WI38 (cell line): ENCODE results near the gene RET.

Experiments
- H3K4me3 ChIP-seq: 2 replicates; pipeline ENCODE4 v1.5.1; 2011; ENCODE audit warnings: low read depth, mild to moderate bottlenecking, control low read depth, low read length
- CTCF ChIP-seq: IDR thresholded peaks from 2 replicates; pipeline ENCODE4 v1.5.1; 2012; ENCODE audit warnings: low read depth, mild to moderate bottlenecking, control low read depth, low read length

The RET gene

GRCh38 chr10:43117777-43118583 is 41.1 kb downstream of the RET start:
- no peak for TF ChIP-seq CTCF
- H3K4me3 ChIP-seq, result no peak overlapping the region

GRCh38 chr10:43118631-43119415 is 42.0 kb downstream of the RET start:
- no peak overlapping the region for H3K4me3 ChIP-seq
- TF ChIP-seq CTCF, result no peak

- no peak overlapping the region for H3K4me3 ChIP-seq
- no peak for TF ChIP-seq CTCF
These were observed 42.7 kb downstream of the RET start for GRCh38 chr10:43119416-43120115.

- H3K4me3 ChIP-seq, result no peak overlapping the region
- TF ChIP-seq CTCF, result no peak
These were observed 43.5 kb downstream of the RET start for GRCh38 chr10:43120116-43120928.

GRCh38 chr10:43120929-43121314 is 44.1 kb downstream of the RET start:
- H3K4me3 ChIP-seq, result no peak overlapping the region
- no peak for TF ChIP-seq CTCF

GRCh38 chr10:43121444-43121843 is 44.6 kb downstream of the RET start:
- H3K4me3 ChIP-seq, result no peak overlapping the region
- no peak for TF ChIP-seq CTCF
